H1 (cell line): ENCODE data around the gene CFAP54. TPM values are rescaled to one million over a fixed set of nuclear protein-coding genes. Genes with fewer than 3 reads are reported as not detected.
"Not testable (repeated sequence)": the region's sequence is repeated elsewhere in the genome, so short reads cannot be mapped to it uniquely, and the experiment has no call there.

Experiments used
- CTCF ChIA-PET: fragments of 300-600 bp; sonication (Branson Sonifier 250); formaldehyde crosslinking; loops from one replicate; lab custom pipeline; 2021; ENCODE audit not compliant: partially characterized antibody; lab: Charles Lee
- POLR2A ChIA-PET: fragments of 300-600 bp; sonication (Branson Sonifier 250); formaldehyde crosslinking; loops from one replicate; lab custom pipeline; 2021; ENCODE audit warnings: inconsistent platforms; ENCODE audit not compliant: partially characterized antibody; lab: Charles Lee
- DNase-seq, 2 experiments: peaks; one replicate each; pipeline versions ENCODE4 v3.0.0 to v3.0.0-alpha.2; 2010 to 2022; ENCODE audit warnings: low spot score in 2 of 2, low read depth in 1 of 2, mixed read lengths in 1 of 2
- FAIRE-seq: peaks from 2 replicates; lab custom pipeline; 2011; peaks lifted over from hg19 to GRCh38; lab: Jason Lieb, UNC
- H2AFZ ChIP-seq: 2 replicates; pipeline ENCODE4 v1.8.1; 2012; ENCODE audit warnings: low read length, inconsistent platforms
- H2AK5ac ChIP-seq: 2 replicates; pipeline ENCODE4 v1.6.1; 2013; ENCODE audit warnings: low read depth, low read length
- H2BK120ac ChIP-seq: replicated peaks from 2 replicates; pipeline ENCODE3; 2013; ENCODE audit warnings: low read depth, low read length, inconsistent platforms
- H2BK12ac ChIP-seq: 2 replicates; pipeline ENCODE4 v1.6.1; 2013; ENCODE audit warnings: low read depth, low read length
- H2BK15ac ChIP-seq: 2 replicates; pipeline ENCODE4 v1.6.1; 2013; ENCODE audit warnings: low read length
- H2BK20ac ChIP-seq: 2 replicates; pipeline ENCODE4 v1.6.1; 2013; ENCODE audit warnings: low read length
- H2BK5ac ChIP-seq: 2 replicates; pipeline ENCODE4 v1.6.1; 2013; ENCODE audit warnings: low read depth, low read length
- H3K14ac ChIP-seq: 2 replicates; pipeline ENCODE4 v1.6.1; 2013; ENCODE audit warnings: inconsistent platforms; ENCODE audit not compliant: insufficient read length
- H3K18ac ChIP-seq: 2 replicates; pipeline ENCODE4 v1.6.1; 2013; ENCODE audit warnings: low read length; ENCODE audit errors: extremely low read depth
- H3K23ac ChIP-seq: 2 replicates; pipeline ENCODE4 v1.6.1; 2013; ENCODE audit warnings: inconsistent platforms; ENCODE audit not compliant: insufficient read length
- H3K23me2 ChIP-seq: 2 replicates; pipeline ENCODE4 v1.6.1; 2013; ENCODE audit warnings: low read depth, low read length
- H3K27ac ChIP-seq: 2 replicates; pipeline ENCODE4 v1.6.1; 2011; ENCODE audit warnings: low read depth, low read length, inconsistent platforms
- H3K27me3 ChIP-seq, 4 experiments: replicated peaks in 1 of 4; 1 replicate in 1 of 4; 2 replicates in 3 of 4; pipeline versions ENCODE4 v1.6.1 to v1.8.1; 2011 to 2013; ENCODE audit warnings: low read length in 3 of 4, mild to moderate bottlenecking in 3 of 4, inconsistent platforms in 2 of 4, mixed read lengths in 2 of 4, moderate library complexity in 1 of 4; ENCODE audit not compliant: control insufficient read depth in 3 of 4, insufficient read depth in 3 of 4; ENCODE audit errors: extremely low read depth in 1 of 4
- H3K36me3 ChIP-seq, 4 experiments: 2 replicates each; pipeline versions ENCODE4 v1.6.1 to v1.8.1; 2011 to 2013; ENCODE audit warnings: mild to moderate bottlenecking in 4 of 4, low read length in 3 of 4, moderate library complexity in 2 of 4, control low read depth in 1 of 4, inconsistent platforms in 1 of 4; ENCODE audit not compliant: insufficient read depth in 4 of 4, control insufficient read depth in 2 of 4
- H3K4ac ChIP-seq: replicated peaks from 2 replicates; pipeline ENCODE3; 2013; ENCODE audit warnings: low read length, low read depth, mixed read lengths, inconsistent platforms; ENCODE audit not compliant: insufficient read length
- H3K4me1 ChIP-seq, 4 experiments: replicated peaks in 1 of 4; 1 replicate in 1 of 4; 2 replicates in 3 of 4; pipeline versions ENCODE4 v1.6.1 to v1.8.1; 2011 to 2013; ENCODE audit warnings: low read length in 3 of 4, inconsistent platforms in 2 of 4, mixed read lengths in 1 of 4; ENCODE audit not compliant: insufficient read depth in 4 of 4, control insufficient read depth in 3 of 4
- H3K4me2 ChIP-seq, 2 experiments: 2 replicates each; pipeline versions ENCODE4 v1.6.1 to v1.8.1; 2011 to 2013; ENCODE audit warnings: low read depth in 2 of 2, low read length in 2 of 2, control low read depth in 1 of 2, inconsistent platforms in 1 of 2, mild to moderate bottlenecking in 1 of 2; ENCODE audit not compliant: insufficient read depth in 1 of 2
- H3K4me3 ChIP-seq, 4 experiments: fragments of 200-600, 300-600 bp in 1 of 4; sonication (generic), shearing (Covaris generic), sonication (Bioruptor Twin) in 1 of 4; 2 replicates each; pipeline versions ENCODE4 v1.5.1 to v1.8.1; 2011 to 2016; ENCODE audit warnings: low read length in 4 of 4, low read depth in 3 of 4, control low read depth in 2 of 4, inconsistent platforms in 2 of 4, mild to moderate bottlenecking in 2 of 4, mixed read lengths in 1 of 4, moderate library complexity in 1 of 4; ENCODE audit not compliant: insufficient read depth in 2 of 4; ENCODE audit errors: extremely low read depth in 1 of 4
- H3K56ac ChIP-seq: replicated peaks from 2 replicates; pipeline ENCODE3; 2013; ENCODE audit warnings: low read depth, mild to moderate bottlenecking, mixed read lengths, low read length, inconsistent platforms; ENCODE audit not compliant: insufficient read length
- H3K79me1 ChIP-seq: 2 replicates; pipeline ENCODE4 v1.6.1; 2013; ENCODE audit warnings: low read depth, low read length, control low read depth
- H3K79me2 ChIP-seq, 2 experiments: 2 replicates each; pipeline versions ENCODE4 v1.6.1 to v1.8.1; 2012 to 2013; ENCODE audit warnings: low read length in 2 of 2, mild to moderate bottlenecking in 2 of 2, inconsistent platforms in 1 of 2; ENCODE audit not compliant: insufficient read depth in 2 of 2, control insufficient read depth in 1 of 2
- H3K9ac ChIP-seq, 4 experiments: replicated peaks in 1 of 4; 1 replicate in 1 of 4; 2 replicates in 3 of 4; pipeline versions ENCODE4 v1.6.1 to v1.8.1; 2011 to 2013; ENCODE audit warnings: low read depth in 3 of 4, low read length in 3 of 4, control low read depth in 2 of 4, mild to moderate bottlenecking in 2 of 4, moderate library complexity in 2 of 4, inconsistent platforms in 1 of 4; ENCODE audit errors: extremely low read depth in 1 of 4
- H3K9me3 ChIP-seq, 2 experiments: 2 replicates each; pipeline versions ENCODE4 v1.6.1 to v1.8.1; 2012 to 2013; ENCODE audit warnings: mild to moderate bottlenecking in 2 of 2, moderate library complexity in 2 of 2, control low read depth in 1 of 2, inconsistent platforms in 1 of 2, low read depth in 1 of 2, low read length in 1 of 2, mixed read lengths in 1 of 2; ENCODE audit not compliant: insufficient read depth in 2 of 2
- H4K20me1 ChIP-seq, 2 experiments: replicated peaks in 1 of 2; 2 replicates each; pipeline versions ENCODE3 to v1.8.1; 2011 to 2013; ENCODE audit warnings: inconsistent platforms in 2 of 2, low read length in 2 of 2, mild to moderate bottlenecking in 1 of 2; ENCODE audit not compliant: insufficient read depth in 2 of 2, control insufficient read depth in 1 of 2
- H4K5ac ChIP-seq: 2 replicates; pipeline ENCODE4 v1.6.1; 2013; ENCODE audit warnings: low read length, low read depth, mixed read lengths, inconsistent platforms; ENCODE audit not compliant: insufficient read length
- H4K8ac ChIP-seq: 2 replicates; pipeline ENCODE4 v1.8.0; 2013; ENCODE audit warnings: mild to moderate bottlenecking, moderate library complexity, low read length, inconsistent platforms; ENCODE audit not compliant: insufficient read depth; ENCODE audit errors: extremely low read depth
- H4K91ac ChIP-seq: replicated peaks from 2 replicates; pipeline ENCODE3; 2013; ENCODE audit warnings: low read length, mixed read lengths, inconsistent platforms; ENCODE audit not compliant: insufficient read length
- WGBS, 2 experiments: shearing (Covaris generic) in 1 of 2; methylation state at CpG; one replicate each; pipeline versions ENCODE4 v1.1.6 to v1.1.7; 2013 to 2015; ENCODE audit warnings: low lambda C conversion rate in 2 of 2, mixed read lengths in 2 of 2, inconsistent platforms in 1 of 2, low coverage in 1 of 2, missing lambda C conversion rate in 1 of 2; ENCODE audit not compliant: insufficient replicate concordance in 2 of 2, insufficient coverage in 1 of 2, insufficient read length in 1 of 2; ENCODE audit errors: extremely low coverage in 1 of 2, missing lambda C conversion rate in 1 of 2; 5-methylcytosine and 5-hydroxymethylcytosine counted together
- polyA plus RNA-seq, 7 experiments: library from polyadenylated mRNA; depleted of rRNA in 3 of 7; stranded (reverse) in 5 of 7; unstranded in 2 of 7; fragments of >200 nt in 5 of 7; fragments of 200-250 nt in 2 of 7; gene quantifications; 1 replicate in 5 of 7; 2 replicates in 1 of 7; 4 replicates in 1 of 7; pipeline versions ENCODE4 v1.2.1 to v1.2.3, GENCODE V29; 2011 to 2013; ENCODE audit warnings: missing spikeins in 2 of 7, mixed read lengths in 2 of 7
- total RNA-seq: library from RNA; stranded (reverse); fragmentation: NEBNext Ultra II Directional; extraction: Animal tissue kit (Norgen Biotek cat#: 25700); gene quantifications from 2 replicates; pipeline ENCODE4 v1.2.1, GENCODE V29; 2021

Gene CFAP54
- total and polyA plus RNA-seq, 2 of the 8 experiments (the other 6 are each of a cell fraction or from before 2014, with no cell fraction given) = 0.17 to 0.33 TPM

DNA sequence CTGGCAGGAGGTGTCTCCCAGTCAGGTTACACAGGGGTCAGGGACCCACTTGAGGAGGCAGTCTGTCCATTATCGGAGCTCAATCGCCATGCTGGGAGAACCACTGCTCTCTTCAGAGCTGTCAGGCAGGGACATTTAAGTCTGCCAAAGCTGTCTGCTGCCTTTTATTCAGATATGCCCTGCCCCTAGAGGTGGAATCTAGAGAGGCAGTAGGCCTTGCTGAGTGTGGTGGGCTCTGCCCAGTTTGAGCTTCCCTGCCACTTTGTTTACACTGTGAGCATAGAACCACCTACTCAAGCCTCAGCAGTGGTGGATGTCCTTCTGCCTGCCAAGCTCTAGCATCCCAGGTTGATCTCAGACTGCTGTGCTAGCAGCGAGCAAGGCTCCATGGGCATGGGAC lies 115.0 kb downstream of the CFAP54 start:
- H3K27me3 ChIP-seq, H4K8ac ChIP-seq, H3K36me3 ChIP-seq, H3K9ac ChIP-seq, H4K5ac ChIP-seq, H4K20me1 ChIP-seq, H3K56ac ChIP-seq, H2BK5ac ChIP-seq, H2BK15ac ChIP-seq, H3K4ac ChIP-seq, H4K91ac ChIP-seq, H3K9me3 ChIP-seq, H2BK120ac ChIP-seq, H3K18ac ChIP-seq, H3K23ac ChIP-seq, H3K4me3 ChIP-seq, H2BK20ac ChIP-seq, FAIRE-seq, H2BK12ac ChIP-seq, H3K79me2 ChIP-seq, H3K14ac ChIP-seq, H3K23me2 ChIP-seq, POLR2A ChIA-PET, H3K4me2 ChIP-seq, DNase-seq, H3K79me1 ChIP-seq, H2AFZ ChIP-seq, H3K27ac ChIP-seq, H2AK5ac ChIP-seq, H3K4me1 ChIP-seq: not testable (repeated sequence)
- 100% methylated on average over 3 of the region's 3 CpGs; no CpG with 5 or more reads in 1 of the 2 experiments for WGBS, 2 experiments
- CTCF ChIA-PET = interaction anchor here (0.6 to 1.8 kb wide), 6 partner anchors 13 to 380 kb away, joined by 3 to 6 read pairs (median 3); no protein-coding TSS in a partner anchor
